GM12878 (cell line): ENCODE results near the gene INO80B. TPM values are rescaled to one million over a fixed set of nuclear protein-coding genes. Genes with fewer than 3 reads are reported as not detected.

ENCODE experiments used
- CBFB ChIP-seq: IDR thresholded peaks from 2 replicates; pipeline ENCODE4 v1.6.1; 2016; ENCODE audit warnings: antibody characterized with exemption, low read depth
- EP300 ChIP-seq, 2 experiments: fragments of 150-350 bp in 1 of 2; IDR thresholded peaks; 2 replicates each; pipeline ENCODE4 v1.6.1; 2011 to 2012; ENCODE audit warnings: low read depth in 2 of 2, low read length in 2 of 2, borderline replicate concordance in 1 of 2, improper control_type of control experiment in 1 of 2, inconsistent platforms in 1 of 2; ENCODE audit not compliant: control insufficient read depth in 1 of 2
- KAT2A ChIP-seq: conservative IDR thresholded peaks from 2 replicates; pipeline ENCODE4 v1.6.1; 2011; ENCODE audit warnings: low read depth, low read length; ENCODE audit not compliant: control insufficient read depth
- MEF2B ChIP-seq: fragments of 450-650 bp; IDR thresholded peaks from 2 replicates; pipeline ENCODE4 v1.6.1; 2018; ENCODE audit warnings: mild to moderate bottlenecking, moderate library complexity; ENCODE audit not compliant: partially characterized antibody, poor library complexity, severe bottlenecking
- RB1 ChIP-seq: fragments of 450-650 bp; formaldehyde crosslinking; IDR thresholded peaks from 2 replicates; pipeline ENCODE4 v1.6.1; 2017; ENCODE audit warnings: mild to moderate bottlenecking, borderline replicate concordance
- SKIL ChIP-seq: fragments of 450-650 bp; IDR thresholded peaks from 2 replicates; pipeline ENCODE4 v1.6.1; 2017; ENCODE audit warnings: mild to moderate bottlenecking, low read depth, inconsistent platforms; ENCODE audit not compliant: poor library complexity, severe bottlenecking
- ZNF592 ChIP-seq: fragments of 450-650 bp; IDR thresholded peaks from 2 replicates; pipeline ENCODE4 v1.6.1; 2017; ENCODE audit warnings: mild to moderate bottlenecking, moderate library complexity
- polyA plus RNA-seq, 11 experiments: library from polyadenylated mRNA; depleted of rRNA in 4 of 11; unstranded in 6 of 11; stranded (reverse) in 5 of 11; fragments of >200 nt; fragmentation: Nextera tagmentation in 4 of 11; fragmentation: Illumina TruSeq in 1 of 11; extraction: Ambion mirVana in 4 of 11; extraction: Trizol in 1 of 11; gene quantifications; 1 replicate in 1 of 11; 2 replicates in 10 of 11; pipeline versions ENCODE4 v1.2.1 to v1.2.3, GENCODE V29; 2011 to 2016; ENCODE audit warnings: inconsistent platforms in 2 of 11, missing spikeins in 2 of 11, low read depth in 1 of 11
- total RNA-seq, 4 experiments: library from RNA; depleted of rRNA in 3 of 4; stranded (reverse); fragments of >200 nt in 3 of 4; fragmentation: Illumina TruSeq in 1 of 4; extraction: Trizol in 1 of 4; gene quantifications; 2 replicates each; pipeline versions ENCODE4 v1.2.1 to v1.2.3, GENCODE V29; 2013 to 2021

Gene INO80B
- total and polyA plus RNA-seq, 10 of the 15 experiments (the other 5 are each of a cell fraction or from before 2014, with no cell fraction given), result 1.3 to 26.7 (median 11.1) TPM

GRCh38 chr2:74424995-74425406 lies 29.9 kb upstream of the INO80B start (continued):
- TF ChIP-seq SKIL (no peak), MEF2B (no peak), RB1 (no peak), EP300 (IDR thresholded peaks at IDR 0.05; ENCODE audit: borderline replicate concordance in 1 of 2, control insufficient read depth in 1 of 2, low read depth in 2 of 2, low read length in 2 of 2) (no peak), KAT2A (no peak), CBFB (no peak), ZNF592 (no peak)
